Stimulated activated CD4-positive, alpha-beta T cell treated with anti-CD3 and anti-CD28 coated beads, Interleukin-2, amount 100 ng/mL, for 48 hours (primary cell): Measurements from ENCODE around the gene GSTM4.
A peak's percentile ranks its signal among the peaks of the same experiment; 100 is the strongest.
"Not testable (repeated sequence)": the region's sequence is repeated elsewhere in the genome, so short reads cannot be mapped to it uniquely, and the experiment has no call there.

Experiments
- DNase-seq, 2 donors: peaks; one replicate each; pipeline ENCODE4 v3.0.0-alpha.2; 2020

GSTM4 gene

GRCh38 chr1:109639841-109640184 lies 16.1 kb upstream of the GSTM4 start:
- no peak for DNase-seq

- DNase-seq: peak; percentile 97 to 98
Measured at GRCh38 chr1:109640285-109640865, 15.5 kb upstream of the GSTM4 start.

- DNase-seq: no peak
Measured at GRCh38 chr1:109641078-109641740, 14.7 kb upstream of the GSTM4 start.

- DNase-seq: no peak
Measured at GRCh38 chr1:109641861-109642260, 14.0 kb upstream of the GSTM4 start.

GRCh38 chr1:109642626-109643025 lies 13.3 kb upstream of the GSTM4 start:
- DNase-seq: no peak

GRCh38 chr1:109643385-109644230 lies 12.3 kb upstream of the GSTM4 start:
- peak; percentile 91 to 95 for DNase-seq

- no peak for DNase-seq
Measured at GRCh38 chr1:109644670-109645069, 11.2 kb upstream of the GSTM4 start.

- no peak for DNase-seq
Measured at GRCh38 chr1:109649491-109649914, 6.4 kb upstream of the GSTM4 start.

GRCh38 chr1:109650609-109651008 lies 5.3 kb upstream of the GSTM4 start:
- DNase-seq: no peak

- DNase-seq: no peak
Measured at GRCh38 chr1:109652402-109652801, 3.5 kb upstream of the GSTM4 start.

- DNase-seq: no peak
Measured at GRCh38 chr1:109653306-109653705, 2.6 kb upstream of the GSTM4 start.

- no peak for DNase-seq
Measured at GRCh38 chr1:109654519-109654918, 1.4 kb upstream of the GSTM4 start.

- DNase-seq: no peak
Measured at GRCh38 chr1:109657395-109657794, 1.5 kb downstream of the GSTM4 start.

GRCh38 chr1:109657970-109658369 lies 2.1 kb downstream of the GSTM4 start:
- no peak for DNase-seq

GRCh38 chr1:109658533-109659042 lies 2.7 kb downstream of the GSTM4 start:
- DNase-seq: no peak

GRCh38 chr1:109659145-109659544 lies 3.2 kb downstream of the GSTM4 start:
- DNase-seq: no peak

- DNase-seq: no peak
Measured at GRCh38 chr1:109659997-109660690, 4.2 kb downstream of the GSTM4 start.

GRCh38 chr1:109660691-109661026 lies 4.8 kb downstream of the GSTM4 start:
- DNase-seq: not testable (repeated sequence)

GRCh38 chr1:109661391-109661790 lies 5.5 kb downstream of the GSTM4 start:
- no peak for DNase-seq

GRCh38 chr1:109664671-109665070 lies 8.8 kb downstream of the GSTM4 start:
- no peak for DNase-seq

GRCh38 chr1:109667452-109668122 lies 11.7 kb downstream of the GSTM4 start, which contains the start of gene GSTM2:
GSTM2 (plus strand) TSS chr1:109668057; CDS start chr1:109668116, 59 bp downstream.
- DNase-seq: peak; percentile 79

GRCh38 chr1:109668123-109668775 lies 12.3 kb downstream of the GSTM4 start:
- no peak for DNase-seq
